RWPE2 (cell line): ENCODE results near the gene ANXA3.

Source experiments
- ATAC-seq: fragments of 200-7000 bp; cut with Tn5 transposase; 3 replicates; pipeline ENCODE4 v1.9.1; 2021; ENCODE audit warnings: low read depth
- DNase-seq: peaks from one replicate; pipeline ENCODE4 v3.0.0-alpha.2; 2020; ENCODE audit warnings: low spot score
- H3K27ac ChIP-seq: fragments of 450-650 bp; 2 replicates; pipeline ENCODE4 v1.5.1; 2017; ENCODE audit warnings: mild to moderate bottlenecking; ENCODE audit not compliant: poor library complexity, severe bottlenecking
- H3K27me3 ChIP-seq: fragments of 250-450 bp; sonication (Bioruptor Pico); 2 replicates; pipeline ENCODE4 v1.5.1; 2021; ENCODE audit warnings: mild to moderate bottlenecking, moderate library complexity; ENCODE audit not compliant: insufficient read depth, poor library complexity, severe bottlenecking
- H3K36me3 ChIP-seq: fragments of 250-450 bp; sonication (Bioruptor Pico); 2 replicates; pipeline ENCODE4 v1.5.1; 2020; ENCODE audit warnings: low read depth, mild to moderate bottlenecking, moderate library complexity
- H3K4me1 ChIP-seq: fragments of 250-450 bp; sonication (Bioruptor Pico); 2 replicates; pipeline ENCODE4 v1.5.1; 2021; ENCODE audit warnings: mild to moderate bottlenecking, moderate library complexity; ENCODE audit not compliant: insufficient read depth, poor library complexity, severe bottlenecking
- H3K4me3 ChIP-seq: fragments of 250-450 bp; sonication (Bioruptor Pico); 2 replicates; pipeline ENCODE4 v1.5.1; 2021; ENCODE audit warnings: mild to moderate bottlenecking, moderate library complexity; ENCODE audit not compliant: severe bottlenecking
- H3K9me3 ChIP-seq: fragments of 250-450 bp; sonication (Bioruptor Pico); 2 replicates; pipeline ENCODE4 v1.5.1; 2021; ENCODE audit warnings: mild to moderate bottlenecking, moderate library complexity; ENCODE audit not compliant: severe bottlenecking
- TF ChIP-seq, protein P1 (sequence below): fragments of 450-650 bp; IDR thresholded peaks from one replicate; pipeline ENCODE4 v1.5.1; 2017; ENCODE audit warnings: mild to moderate bottlenecking, moderate library complexity; ENCODE audit not compliant: poor library complexity, severe bottlenecking

ANXA3 gene

DNA sequence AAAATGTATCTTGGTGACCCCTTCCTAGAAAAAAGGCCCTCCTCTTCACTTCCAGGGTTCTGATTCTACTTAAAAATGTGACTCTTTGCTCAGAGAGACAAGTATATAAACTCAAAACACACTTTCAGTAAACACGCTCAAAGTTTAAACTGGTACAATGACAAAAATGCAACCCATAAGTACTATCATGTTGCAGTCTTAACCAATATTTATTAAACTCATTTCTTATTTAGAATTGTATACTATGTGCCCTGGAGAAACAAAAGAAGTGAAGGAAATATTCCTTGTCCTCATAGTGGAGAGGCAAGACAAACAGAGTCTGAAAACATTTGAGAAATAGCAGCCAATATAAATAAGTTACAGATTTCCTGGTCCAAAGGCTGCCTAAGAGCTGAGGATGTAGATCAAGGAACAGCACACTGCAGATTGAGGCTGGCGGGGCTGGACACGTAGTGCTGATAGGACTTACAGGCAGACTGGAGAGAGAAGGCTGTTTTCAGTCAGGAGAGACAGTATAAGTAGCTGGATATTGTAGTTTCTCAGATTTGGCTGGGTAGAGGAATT, 39.1 kb upstream of the ANXA3 start:
- ATAC-seq: no peak

DNA sequence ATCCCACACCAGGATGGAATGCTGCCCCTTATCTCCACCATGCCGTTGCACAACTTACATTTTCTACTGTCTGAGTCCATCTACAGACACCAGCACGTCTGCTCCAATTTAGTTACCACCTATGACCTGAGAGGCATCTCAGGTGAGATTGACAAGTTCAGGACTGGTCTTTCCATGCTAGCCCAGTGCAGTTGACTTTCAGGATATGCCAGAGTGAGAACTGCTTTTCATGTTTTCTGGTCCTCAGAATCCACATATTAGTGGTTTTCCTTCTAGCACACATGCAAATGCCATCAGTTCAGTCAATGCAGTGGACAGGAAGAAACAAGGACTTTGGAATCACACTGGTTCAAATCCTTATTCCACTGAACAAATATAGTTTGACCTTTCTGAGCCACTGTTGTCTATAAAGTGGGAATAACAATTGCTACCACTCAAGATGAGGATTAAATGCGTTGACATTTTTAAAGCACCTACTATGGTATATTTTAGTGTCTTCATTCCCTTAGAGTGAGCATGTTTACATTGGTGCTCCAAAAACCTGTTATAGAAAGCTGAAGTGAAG, 38.1 kb upstream of the ANXA3 start:
- no peaks in the 10 kb centered on the region for H3K4me1 ChIP-seq
- DNase-seq (no peak), ATAC-seq (no peak)
- H3K27me3 ChIP-seq: no peaks in the 10 kb centered on the region
- no peaks in the 10 kb centered on the region for H3K36me3 ChIP-seq
- no peak overlapping the region for H3K4me3 ChIP-seq
- H3K9me3 ChIP-seq: no peaks in the 10 kb centered on the region
- no peak overlapping the region for H3K27ac ChIP-seq
- TF ChIP-seq, protein P1, sequence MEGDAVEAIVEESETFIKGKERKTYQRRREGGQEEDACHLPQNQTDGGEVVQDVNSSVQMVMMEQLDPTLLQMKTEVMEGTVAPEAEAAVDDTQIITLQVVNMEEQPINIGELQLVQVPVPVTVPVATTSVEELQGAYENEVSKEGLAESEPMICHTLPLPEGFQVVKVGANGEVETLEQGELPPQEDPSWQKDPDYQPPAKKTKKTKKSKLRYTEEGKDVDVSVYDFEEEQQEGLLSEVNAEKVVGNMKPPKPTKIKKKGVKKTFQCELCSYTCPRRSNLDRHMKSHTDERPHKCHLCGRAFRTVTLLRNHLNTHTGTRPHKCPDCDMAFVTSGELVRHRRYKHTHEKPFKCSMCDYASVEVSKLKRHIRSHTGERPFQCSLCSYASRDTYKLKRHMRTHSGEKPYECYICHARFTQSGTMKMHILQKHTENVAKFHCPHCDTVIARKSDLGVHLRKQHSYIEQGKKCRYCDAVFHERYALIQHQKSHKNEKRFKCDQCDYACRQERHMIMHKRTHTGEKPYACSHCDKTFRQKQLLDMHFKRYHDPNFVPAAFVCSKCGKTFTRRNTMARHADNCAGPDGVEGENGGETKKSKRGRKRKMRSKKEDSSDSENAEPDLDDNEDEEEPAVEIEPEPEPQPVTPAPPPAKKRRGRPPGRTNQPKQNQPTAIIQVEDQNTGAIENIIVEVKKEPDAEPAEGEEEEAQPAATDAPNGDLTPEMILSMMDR: no peak

More for the DNA sequence above, 39.1 kb upstream of the ANXA3 start:
- DNase-seq: no peak
- TF ChIP-seq, protein P1: no peak
- no peak overlapping the region for H3K4me3 ChIP-seq
- no peaks in the 10 kb centered on the region for H3K4me1 ChIP-seq
- H3K27ac ChIP-seq: no peak overlapping the region
- H3K27me3 ChIP-seq: no peaks in the 10 kb centered on the region
- H3K9me3 ChIP-seq: no peaks in the 10 kb centered on the region
- H3K36me3 ChIP-seq: no peaks in the 10 kb centered on the region

- H3K27ac ChIP-seq: no peak overlapping the region
- 0 out of 3 replicates have a peak, but pooled peaks have one; percentile 38 for ATAC-seq
Observed at GRCh38 chr4:78517050-78517652, 34.4 kb upstream of the ANXA3 start.

GRCh38 chr4:78518561-78518960, 33.0 kb upstream of the ANXA3 start:
- TF ChIP-seq, protein P1: no peak
- no peak for ATAC-seq

More at GRCh38 chr4:78517050-78517652, 34.4 kb upstream of the ANXA3 start:
- no peak overlapping the region for H3K4me3 ChIP-seq
- H3K36me3 ChIP-seq: no peaks in the 10 kb centered on the region
- DNase-seq: no peak
- H3K27me3 ChIP-seq: no peaks in the 10 kb centered on the region
- no peaks in the 10 kb centered on the region for H3K4me1 ChIP-seq
- H3K9me3 ChIP-seq: no peaks in the 10 kb centered on the region
- TF ChIP-seq, protein P1: peak; percentile 85

GRCh38 chr4:78519962-78520361, 31.6 kb upstream of the ANXA3 start:
- ATAC-seq (no peak), DNase-seq (no peak)
- Histone ChIP-seq H3K4me1 (no peaks in the 10 kb centered on the region), H3K36me3 (no peaks in the 10 kb centered on the region), H3K9me3 (no peaks in the 10 kb centered on the region), H3K27me3 (no peaks in the 10 kb centered on the region), H3K4me3 (no peak overlapping the region), H3K27ac (no peak overlapping the region)
- TF ChIP-seq, protein P1: no peak

More at GRCh38 chr4:78518561-78518960, 33.0 kb upstream of the ANXA3 start:
- H3K27me3 ChIP-seq: no peaks in the 10 kb centered on the region
- H3K4me3 ChIP-seq: no peak overlapping the region
- no peak overlapping the region for H3K27ac ChIP-seq
- no peak for DNase-seq
- H3K4me1 ChIP-seq: no peaks in the 10 kb centered on the region
- no peaks in the 10 kb centered on the region for H3K9me3 ChIP-seq
- no peaks in the 10 kb centered on the region for H3K36me3 ChIP-seq
